ENCODE measurements around the gene ATAD2B. TPM values are rescaled to one million over a fixed set of nuclear protein-coding genes. Genes with fewer than 3 reads are reported as not detected.
A peak's percentile ranks its signal among the peaks of the same experiment; 100 is the strongest.

The ATAD2B gene
- polyA plus RNA-seq, 1 of the 3 experiments (the other 2 are of a cell fraction), result 1.3 TPM

GRCh38 chr2:23944527-23944926, 17.6 kb upstream of the ATAD2B start:
- peaks cover 2 to 6% of the 10 kb centered on the region in 2 experiments for H3K36me3 ChIP-seq (replicated peaks in 1 of 2; ENCODE audit: control insufficient read depth in 1 of 2, insufficient read depth in 2 of 2, low read length in 1 of 2)
- peaks cover 10% of the 10 kb centered on the region; the same call in 1 of the 2 replicates for H4K20me1 ChIP-seq (ENCODE audit: insufficient read depth)
- WGBS (ENCODE audit: low lambda C conversion rate), result 93% methylated on average over 1 of the region's 1 CpG
- DNase-seq, result no peak
- H3K4me2 ChIP-seq, result no peak overlapping the region
- H3K9ac ChIP-seq, result no peak overlapping the region
- H3K9me2 ChIP-seq, result no peaks in the 10 kb centered on the region
- H3F3A ChIP-seq (replicated peaks; ENCODE audit: insufficient read depth), result peaks cover 11% of the 10 kb centered on the region
- H3K27ac ChIP-seq (ENCODE audit: low read depth in 2 of 2, low read length in 1 of 2), result peak overlapping the region in 1 of 2 experiments; percentile 34; a peak in 1 of 4 replicates
- H2AFZ ChIP-seq (ENCODE audit: low read depth), result no peak overlapping the region
- H3K4me3 ChIP-seq (ENCODE audit: low read depth in 2 of 2, low read length in 1 of 2), result no peak overlapping the region
- peaks cover 10 to 11% of the 10 kb centered on the region in 2 experiments; a peak in 3 of 4 replicates for H3K4me1 ChIP-seq (ENCODE audit: control insufficient read depth in 1 of 2, insufficient read depth in 2 of 2, low read depth in 1 of 2, low read length in 1 of 2)
- no peaks in the 10 kb centered on the region for H3K27me3 ChIP-seq (ENCODE audit: insufficient read depth)
- TF ChIP-seq JUND (IDR thresholded peaks at IDR 0.05) (no peak), MEF2A (IDR thresholded peaks at IDR 0.05; ENCODE audit: borderline replicate concordance, low read depth) (no peak), YY1 (IDR thresholded peaks at IDR 0.05; ENCODE audit: low read depth) (no peak), SIN3A (IDR thresholded peaks at IDR 0.05; ENCODE audit: borderline replicate concordance, low read depth, low read length) (no peak), GATA2 (CRISPR knock-in tag; IDR thresholded peaks at IDR 0.05) (no peak), TAF1 (IDR thresholded peaks at IDR 0.05; ENCODE audit: borderline replicate concordance, low read depth, low read length) (no peak)
- no peaks in the 10 kb centered on the region for H3K9me3 ChIP-seq
- ChIA-PET POLR2A (no interaction called here), CTCF (interaction anchor here (2.1 kb wide), 1 partner anchor 18 kb away, joined by 8 read pairs; the partner anchor contains the start of gene ATAD2B)
- H3K79me2 ChIP-seq (ENCODE audit: insufficient read depth), result peaks cover 89% of the 10 kb centered on the region

GRCh38 chr2:23943666-23944065, 16.7 kb upstream of the ATAD2B start:
- no peak overlapping the region for H3K4me2 ChIP-seq
- H3K27me3 ChIP-seq (ENCODE audit: insufficient read depth), result no peaks in the 10 kb centered on the region
- peaks cover 2 to 6% of the 10 kb centered on the region in 2 experiments for H3K36me3 ChIP-seq (replicated peaks in 1 of 2; ENCODE audit: control insufficient read depth in 1 of 2, insufficient read depth in 2 of 2, low read length in 1 of 2)
- peaks cover 10% of the 10 kb centered on the region; the same call in 1 of the 2 replicates for H4K20me1 ChIP-seq (ENCODE audit: insufficient read depth)
- H3F3A ChIP-seq (replicated peaks; ENCODE audit: insufficient read depth), result peaks cover 11% of the 10 kb centered on the region
- H3K79me2 ChIP-seq (ENCODE audit: insufficient read depth), result peaks cover 81% of the 10 kb centered on the region
- CTCF ChIA-PET, result interaction anchor here (0.8 to 2.1 kb wide), 2 partner anchors 17 to 140 kb away, joined by 3 to 8 read pairs; partner anchors contain the start of gene ATAD2B
- H3K9me3 ChIP-seq, result no peaks in the 10 kb centered on the region
- no peaks in the 10 kb centered on the region for H3K9me2 ChIP-seq
- no peak overlapping the region for H2AFZ ChIP-seq (ENCODE audit: low read depth)
- peaks cover 11 to 14% of the 10 kb centered on the region in 2 experiments; a peak in 3 of 4 replicates for H3K4me1 ChIP-seq (ENCODE audit: control insufficient read depth in 1 of 2, insufficient read depth in 2 of 2, low read depth in 1 of 2, low read length in 1 of 2)
- H3K9ac ChIP-seq, result no peak overlapping the region
- no peak for TF ChIP-seq FOSL2 (IDR thresholded peaks at IDR 0.05; ENCODE audit: borderline replicate concordance, low read depth)
- TF ChIP-seq FOXJ3 (CRISPR knock-in tag; IDR thresholded peaks at IDR 0.05), result no peak
- TF ChIP-seq TAF1 (IDR thresholded peaks at IDR 0.05; ENCODE audit: borderline replicate concordance, low read depth, low read length), result no peak
- TF ChIP-seq REST (IDR thresholded peaks at IDR 0.05; ENCODE audit: low read depth, low read length), result no peak
- no peak for TF ChIP-seq SIN3A (IDR thresholded peaks at IDR 0.05; ENCODE audit: borderline replicate concordance, low read depth, low read length)
- no peak for TF ChIP-seq CTCF (IDR thresholded peaks at IDR 0.05)
- TF ChIP-seq USF1 (IDR thresholded peaks at IDR 0.05; ENCODE audit: borderline replicate concordance, low read depth), result no peak
- H3K27ac ChIP-seq (ENCODE audit: low read depth in 2 of 2, low read length in 1 of 2), result no peak overlapping the region
- WGBS (ENCODE audit: low lambda C conversion rate), result 99% methylated on average over 11 of the region's 11 CpGs
- no peak for DNase-seq
- H3K4me3 ChIP-seq (ENCODE audit: low read depth in 2 of 2, low read length in 1 of 2), result no peak overlapping the region
- POLR2A ChIA-PET, result interaction anchor here (1.0 kb wide), 1 partner anchor 17 kb away, joined by 3 read pairs; the partner anchor contains the start of gene ATAD2B
